PFSK-1 (cell line): ENCODE data around the gene ZNF792.

Source experiments
- FOXP2 ChIP-seq: optimal IDR thresholded peaks from 2 replicates; pipeline ENCODE3; 2011; ENCODE audit warnings: borderline replicate concordance, control low read depth, inconsistent platforms; ENCODE audit not compliant: insufficient read depth; ENCODE audit errors: extremely low read length, extremely low read depth
- POLR2AphosphoS5 ChIP-seq: IDR thresholded peaks from 2 replicates; pipeline ENCODE4 v1.6.1; 2012; ENCODE audit warnings: low read depth, mild to moderate bottlenecking, control low read depth, low read length, moderate library complexity
- REST ChIP-seq, 2 experiments: IDR thresholded peaks; 2 replicates each; pipeline versions ENCODE4 v1.6.1 to v1.8.0; 2011 to 2012; ENCODE audit warnings: low read depth in 2 of 2, low read length in 2 of 2, control low read depth in 1 of 2, inconsistent platforms in 1 of 2, mild to moderate bottlenecking in 1 of 2, moderate library complexity in 1 of 2; ENCODE audit not compliant: insufficient read depth in 1 of 2
- SIN3A ChIP-seq: IDR thresholded peaks from 2 replicates; pipeline ENCODE4 v1.6.1; 2012; ENCODE audit warnings: mild to moderate bottlenecking, low read length, moderate library complexity, borderline replicate concordance; ENCODE audit not compliant: insufficient read depth
- TAF1 ChIP-seq: IDR thresholded peaks from 2 replicates; pipeline ENCODE4 v1.6.1; 2012; ENCODE audit warnings: low read length, control low read depth, borderline replicate concordance; ENCODE audit not compliant: insufficient read depth

The ZNF792 gene

GRCh38 chr19:35009424-35010415 is 45.7 kb upstream of the ZNF792 start:
- TF ChIP-seq SIN3A = no peak
- TF ChIP-seq TAF1 = no peak
- TF ChIP-seq POLR2AphosphoS5 = no peak

GRCh38 chr19:35008891-35009341 is 44.9 kb upstream of the ZNF792 start:
- TF ChIP-seq SIN3A = no peak
- TF ChIP-seq REST (IDR thresholded peaks at IDR 0.05; ENCODE audit: insufficient read depth in 1 of 2, low read depth in 2 of 2, low read length in 2 of 2) = no peak
- no peak for TF ChIP-seq FOXP2
- TF ChIP-seq POLR2AphosphoS5 = no peak
- no peak for TF ChIP-seq TAF1

- TF ChIP-seq FOXP2 = no peak
- TF ChIP-seq REST (IDR thresholded peaks at IDR 0.05; ENCODE audit: insufficient read depth in 1 of 2, low read depth in 2 of 2, low read length in 2 of 2) = no peak
- no peak for TF ChIP-seq TAF1
- no peak for TF ChIP-seq SIN3A
- TF ChIP-seq POLR2AphosphoS5 = no peak
Observed at GRCh38 chr19:35006999-35007365, 43.0 kb upstream of the ZNF792 start.

- TF ChIP-seq REST (IDR thresholded peaks at IDR 0.05; ENCODE audit: insufficient read depth in 1 of 2, low read depth in 2 of 2, low read length in 2 of 2) (no peak), POLR2AphosphoS5 (no peak), FOXP2 (no peak), TAF1 (no peak), SIN3A (no peak)
Observed at GRCh38 chr19:35006342-35006998, 42.4 kb upstream of the ZNF792 start.

GRCh38 chr19:35005256-35005977 is 41.4 kb upstream of the ZNF792 start:
- TF ChIP-seq POLR2AphosphoS5 = no peak
- no peak for TF ChIP-seq TAF1
- no peak for TF ChIP-seq REST (IDR thresholded peaks at IDR 0.05; ENCODE audit: insufficient read depth in 1 of 2, low read depth in 2 of 2, low read length in 2 of 2)
- no peak for TF ChIP-seq FOXP2
- TF ChIP-seq SIN3A = no peak
